Upper lobe of right lung (tissue), 1 donor: ENCODE data around the gene PTHLH. TPM values are rescaled to one million over a fixed set of nuclear protein-coding genes. Genes with fewer than 3 reads are reported as not detected.

Experiments used
- ATAC-seq: fragments of 200-7000 bp; cut with Tn5 transposase; one replicate; pipeline ENCODE4 v1.9.1; 2020; ENCODE audit warnings: mild to moderate bottlenecking, moderate library complexity
- DNase-seq: peaks from one replicate; pipeline ENCODE4 v3.0.0-alpha.2; 2020
- H3K27ac ChIP-seq: fragments of 200-600 bp; one replicate; pipeline ENCODE4 v1.8.0; 2022
- H3K27me3 ChIP-seq: fragments of 200-600 bp; one replicate; pipeline ENCODE4 v1.8.0; 2022; ENCODE audit warnings: mild to moderate bottlenecking
- H3K36me3 ChIP-seq: fragments of 200-600 bp; one replicate; pipeline ENCODE4 v1.8.0; 2022
- H3K4me1 ChIP-seq: fragments of 200-600 bp; one replicate; pipeline ENCODE4 v1.8.0; 2022
- H3K4me3 ChIP-seq: fragments of 200-600 bp; one replicate; pipeline ENCODE4 v1.8.0; 2022; ENCODE audit warnings: mild to moderate bottlenecking
- H3K9me3 ChIP-seq: fragments of 200-600 bp; one replicate; pipeline ENCODE4 v1.8.0; 2022
- intact Hi-C: fragments of 100-400 bp; cut with DNase I; formaldehyde crosslinking; loops from one replicate; pipeline ENCODE4 v1.11.0; 2022
- total RNA-seq: library from RNA; stranded (reverse); fragmentation: NEBNext Ultra II Directional; extraction: Animal tissue kit (Norgen Biotek cat#: 25700); gene quantifications from one replicate; pipeline ENCODE4 v1.2.1, GENCODE V29; 2021
- TF ChIP-seq, protein P1 (sequence below): fragments of 200-600 bp; IDR thresholded peaks from one replicate; pipeline ENCODE4 v1.8.0; 2022; ENCODE audit warnings: antibody characterized with exemption
- donor health status: DM: no; HTN: yes; CAD: no; lungs with severe emphysema.

The PTHLH gene
- total RNA-seq, 1 donor from 2014 or later, result 1.9 TPM

DNA sequence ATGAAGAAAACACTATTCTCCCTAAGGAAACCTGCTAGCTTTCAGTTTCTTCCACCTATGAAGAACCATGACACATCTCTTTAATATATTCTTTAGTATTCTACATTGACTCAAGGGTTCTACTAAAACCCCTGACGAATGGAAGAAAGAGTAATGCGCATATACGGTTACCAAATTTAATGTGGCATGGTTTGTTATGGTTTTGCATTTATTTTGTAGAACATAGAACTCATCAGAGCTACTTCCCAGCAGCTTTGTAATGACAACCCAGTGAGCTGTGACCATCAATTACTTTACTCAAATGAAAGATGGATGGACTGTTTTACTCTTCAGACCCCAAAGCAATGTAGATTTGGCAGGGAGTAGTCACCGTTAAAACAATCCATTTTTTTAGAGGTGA, 19.2 kb downstream of the PTHLH start:
- no peaks in the 10 kb centered on the region for H3K4me1 ChIP-seq
- intact Hi-C loops, result no loop called here

DNA sequence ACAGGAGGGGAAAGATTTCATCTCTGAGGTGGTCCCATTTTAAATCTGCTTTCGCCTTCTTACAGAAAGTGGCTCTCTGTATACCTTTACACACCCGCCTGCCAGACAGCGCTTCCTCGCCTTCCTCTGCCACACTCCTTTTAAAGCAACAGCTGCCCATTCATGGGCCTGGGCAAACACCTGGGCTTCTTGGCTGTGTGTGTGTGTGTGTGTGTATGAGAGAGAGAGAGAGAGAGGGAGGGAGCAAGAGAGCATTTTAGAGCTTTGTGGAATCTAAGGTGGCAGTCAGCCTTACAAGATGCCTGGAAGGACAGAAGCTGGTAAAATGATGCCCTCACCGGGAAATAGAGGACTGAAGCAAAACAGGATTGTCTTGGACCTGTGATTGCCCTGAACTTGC, 20.0 kb downstream of the PTHLH start:
- Histone ChIP-seq H3K27me3 (no peaks in the 10 kb centered on the region), H3K9me3 (no peaks in the 10 kb centered on the region), H3K36me3 (no peaks in the 10 kb centered on the region), H3K27ac (no peak overlapping the region), H3K4me3 (no peak overlapping the region), H3K4me1 (no peaks in the 10 kb centered on the region)
- TF ChIP-seq, protein P1, sequence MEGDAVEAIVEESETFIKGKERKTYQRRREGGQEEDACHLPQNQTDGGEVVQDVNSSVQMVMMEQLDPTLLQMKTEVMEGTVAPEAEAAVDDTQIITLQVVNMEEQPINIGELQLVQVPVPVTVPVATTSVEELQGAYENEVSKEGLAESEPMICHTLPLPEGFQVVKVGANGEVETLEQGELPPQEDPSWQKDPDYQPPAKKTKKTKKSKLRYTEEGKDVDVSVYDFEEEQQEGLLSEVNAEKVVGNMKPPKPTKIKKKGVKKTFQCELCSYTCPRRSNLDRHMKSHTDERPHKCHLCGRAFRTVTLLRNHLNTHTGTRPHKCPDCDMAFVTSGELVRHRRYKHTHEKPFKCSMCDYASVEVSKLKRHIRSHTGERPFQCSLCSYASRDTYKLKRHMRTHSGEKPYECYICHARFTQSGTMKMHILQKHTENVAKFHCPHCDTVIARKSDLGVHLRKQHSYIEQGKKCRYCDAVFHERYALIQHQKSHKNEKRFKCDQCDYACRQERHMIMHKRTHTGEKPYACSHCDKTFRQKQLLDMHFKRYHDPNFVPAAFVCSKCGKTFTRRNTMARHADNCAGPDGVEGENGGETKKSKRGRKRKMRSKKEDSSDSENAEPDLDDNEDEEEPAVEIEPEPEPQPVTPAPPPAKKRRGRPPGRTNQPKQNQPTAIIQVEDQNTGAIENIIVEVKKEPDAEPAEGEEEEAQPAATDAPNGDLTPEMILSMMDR, result no peak
- DNase-seq, result no peak
- intact Hi-C loops, result no loop called here
- no peak for ATAC-seq

More for the DNA sequence above, 19.2 kb downstream of the PTHLH start:
- TF ChIP-seq, protein P1, result no peak
- ATAC-seq (no peak), DNase-seq (no peak)
- Histone ChIP-seq H3K27me3 (no peaks in the 10 kb centered on the region), H3K4me3 (no peak overlapping the region), H3K9me3 (no peaks in the 10 kb centered on the region), H3K36me3 (no peaks in the 10 kb centered on the region), H3K27ac (no peak overlapping the region)

DNA sequence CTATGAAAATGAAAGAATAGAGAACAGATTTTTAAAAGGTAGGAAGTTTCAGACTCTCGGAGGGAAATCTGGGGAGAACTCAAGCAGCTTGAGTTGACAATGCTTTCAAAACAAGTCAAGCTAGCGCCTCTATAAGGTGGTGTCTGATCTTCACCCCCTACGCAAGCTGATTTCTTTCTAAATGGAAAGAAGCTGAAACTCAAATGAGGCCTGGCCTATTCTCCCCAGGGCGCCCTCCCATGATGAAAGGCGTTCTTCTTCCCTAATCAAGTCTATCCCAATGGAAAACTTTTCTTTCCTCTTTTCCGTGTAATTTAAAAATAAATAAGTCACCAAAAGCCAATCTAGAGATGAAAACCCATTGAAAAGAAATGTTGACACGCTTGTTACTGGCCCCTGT, 20.6 kb downstream of the PTHLH start:
- no peak for ATAC-seq
- Histone ChIP-seq H3K4me1 (no peaks in the 10 kb centered on the region), H3K36me3 (no peaks in the 10 kb centered on the region), H3K9me3 (no peaks in the 10 kb centered on the region), H3K27me3 (no peaks in the 10 kb centered on the region), H3K4me3 (no peak overlapping the region), H3K27ac (no peak overlapping the region)
- intact Hi-C loops, result no loop called here
- DNase-seq, result no peak
- TF ChIP-seq, protein P1, result no peak

DNA sequence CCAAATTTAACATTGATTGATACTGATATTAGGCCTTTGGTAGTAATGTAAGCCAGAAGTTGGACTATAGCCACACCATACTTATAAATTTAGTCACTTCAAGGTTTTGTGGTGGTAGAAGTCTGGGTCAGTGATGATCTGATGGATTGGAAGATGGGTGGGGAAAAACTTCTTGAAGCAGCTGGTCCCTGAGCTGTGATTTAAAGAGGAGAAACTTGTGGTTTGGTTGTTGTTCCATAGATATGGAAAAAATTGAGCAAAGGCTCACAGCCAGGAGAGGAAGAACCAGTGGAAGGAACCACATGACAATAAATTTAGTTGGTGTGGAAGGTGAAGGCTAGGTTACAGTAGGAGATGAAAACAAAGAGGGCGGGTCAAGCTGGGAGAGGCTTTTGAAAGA, 26.1 kb downstream of the PTHLH start:
- Histone ChIP-seq H3K36me3 (no peaks in the 10 kb centered on the region), H3K4me3 (no peak overlapping the region), H3K27ac (no peak overlapping the region), H3K27me3 (no peaks in the 10 kb centered on the region), H3K4me1 (no peaks in the 10 kb centered on the region), H3K9me3 (no peaks in the 10 kb centered on the region)
- DNase-seq (no peak), ATAC-seq (no peak)
- intact Hi-C loops, result no loop called here
- TF ChIP-seq, protein P1, result no peak

DNA sequence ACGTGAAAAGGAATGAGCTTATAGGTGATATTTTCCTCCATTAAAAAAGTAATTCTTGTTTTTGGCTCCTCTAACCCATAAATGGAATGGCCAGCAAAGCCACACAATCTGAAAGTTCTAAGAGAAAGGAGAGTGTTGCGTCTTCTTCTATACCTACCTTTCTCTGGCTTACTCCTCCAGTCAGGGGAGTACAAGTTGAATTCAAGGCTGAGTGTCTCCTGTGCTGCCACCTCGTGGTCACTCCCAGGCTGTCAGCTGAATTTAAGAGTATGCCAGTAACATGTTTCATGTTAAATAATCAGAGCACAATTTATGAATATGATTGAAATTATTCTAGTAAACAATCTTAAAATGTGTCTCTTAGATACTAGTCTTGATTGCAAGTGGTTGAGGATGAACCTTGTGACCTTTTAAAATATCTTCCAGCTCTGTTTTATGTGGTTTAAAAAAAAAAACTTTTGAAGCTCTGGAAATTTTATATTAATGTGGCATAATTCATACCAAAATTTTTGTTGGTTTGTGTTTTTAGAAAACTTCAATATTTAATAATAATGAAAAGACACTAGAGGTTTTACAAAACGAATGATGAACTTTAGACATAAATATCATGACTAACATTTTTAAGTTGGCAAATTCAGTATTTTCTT, 31.7 kb downstream of the PTHLH start:
- intact Hi-C loops, result no loop called here
- ATAC-seq, result peak; percentile 90
- peak; percentile 75 for DNase-seq

More for the DNA sequence above, 31.7 kb downstream of the PTHLH start:
- H3K4me3 ChIP-seq, result no peak overlapping the region
- H3K4me1 ChIP-seq, result no peaks in the 10 kb centered on the region
- no peaks in the 10 kb centered on the region for H3K9me3 ChIP-seq
- TF ChIP-seq, protein P1, result peak; percentile 85
- no peaks in the 10 kb centered on the region for H3K36me3 ChIP-seq
- H3K27me3 ChIP-seq, result no peaks in the 10 kb centered on the region
- H3K27ac ChIP-seq, result no peak overlapping the region
